Breast epithelium (tissue), 3 donors: Measurements from ENCODE around the gene ESRRG.

ENCODE experiments used
- POLR2A ChIP-seq: fragments of 450-650 bp; IDR thresholded peaks from one replicate; pipeline ENCODE4 v1.6.1; 2016; ENCODE audit warnings: antibody characterized with exemption, mild to moderate bottlenecking, moderate library complexity
- TF ChIP-seq, protein P1 (sequence below), 3 donors: fragments of 450-650 bp; IDR thresholded peaks; one replicate each; pipeline ENCODE4 v1.5.1; 2016 to 2017; ENCODE audit warnings: antibody characterized with exemption in 3 of 3, mild to moderate bottlenecking in 3 of 3, moderate library complexity in 3 of 3

DNA sequence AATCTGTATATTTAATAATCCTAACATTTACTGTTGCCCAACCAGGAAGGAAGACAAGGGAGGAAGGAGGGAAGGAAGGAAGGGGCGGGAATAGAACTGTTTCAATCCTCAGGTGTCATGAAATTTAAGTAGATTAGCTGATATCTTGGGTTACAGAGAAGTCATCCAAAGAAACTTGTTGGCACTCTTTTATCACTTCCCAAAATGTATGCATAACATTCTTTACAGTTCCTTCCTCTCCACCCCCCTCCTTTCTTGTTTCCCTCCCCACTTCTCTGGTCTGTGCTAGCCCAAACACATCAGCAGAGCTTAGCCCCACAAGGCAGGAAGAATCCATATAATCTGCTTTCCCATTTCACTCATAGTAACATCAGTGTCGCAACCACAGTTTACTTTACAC lies 110.9 kb downstream of the ESRRG start:
- TF ChIP-seq, protein P1, sequence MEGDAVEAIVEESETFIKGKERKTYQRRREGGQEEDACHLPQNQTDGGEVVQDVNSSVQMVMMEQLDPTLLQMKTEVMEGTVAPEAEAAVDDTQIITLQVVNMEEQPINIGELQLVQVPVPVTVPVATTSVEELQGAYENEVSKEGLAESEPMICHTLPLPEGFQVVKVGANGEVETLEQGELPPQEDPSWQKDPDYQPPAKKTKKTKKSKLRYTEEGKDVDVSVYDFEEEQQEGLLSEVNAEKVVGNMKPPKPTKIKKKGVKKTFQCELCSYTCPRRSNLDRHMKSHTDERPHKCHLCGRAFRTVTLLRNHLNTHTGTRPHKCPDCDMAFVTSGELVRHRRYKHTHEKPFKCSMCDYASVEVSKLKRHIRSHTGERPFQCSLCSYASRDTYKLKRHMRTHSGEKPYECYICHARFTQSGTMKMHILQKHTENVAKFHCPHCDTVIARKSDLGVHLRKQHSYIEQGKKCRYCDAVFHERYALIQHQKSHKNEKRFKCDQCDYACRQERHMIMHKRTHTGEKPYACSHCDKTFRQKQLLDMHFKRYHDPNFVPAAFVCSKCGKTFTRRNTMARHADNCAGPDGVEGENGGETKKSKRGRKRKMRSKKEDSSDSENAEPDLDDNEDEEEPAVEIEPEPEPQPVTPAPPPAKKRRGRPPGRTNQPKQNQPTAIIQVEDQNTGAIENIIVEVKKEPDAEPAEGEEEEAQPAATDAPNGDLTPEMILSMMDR (IDR thresholded peaks at IDR 0.05) = no peak
- no peak for TF ChIP-seq POLR2A
